HL-60 (cell line): ENCODE data around the gene C6orf47.

Source experiments
- CTCF ChIP-seq: IDR thresholded peaks from one replicate; pipeline ENCODE4 v1.5.1; 2011; ENCODE audit warnings: low read length, control low read depth, inconsistent platforms; ENCODE audit not compliant: insufficient read depth
- GABPA ChIP-seq: IDR thresholded peaks from 2 replicates; pipeline ENCODE4 v1.6.1; 2012; ENCODE audit warnings: low read depth
- POLR2AphosphoS5 ChIP-seq: IDR thresholded peaks from 2 replicates; pipeline ENCODE4 v1.6.1; 2012; ENCODE audit warnings: low read depth
- REST ChIP-seq: IDR thresholded peaks from 2 replicates; pipeline ENCODE4 v1.6.1; 2012; ENCODE audit warnings: low read depth; ENCODE audit not compliant: insufficient replicate concordance
- SPI1 ChIP-seq: IDR thresholded peaks from 2 replicates; pipeline ENCODE4 v1.6.1; 2012; ENCODE audit warnings: low read depth, mild to moderate bottlenecking, borderline replicate concordance

GRCh38 chr6:31697555-31697954 is 37.0 kb upstream of the C6orf47 start:
- TF ChIP-seq CTCF (no peak), REST (no peak), POLR2AphosphoS5 (no peak), GABPA (no peak), SPI1 (no peak)
